Kidney epithelial cell (primary cell): Measurements from ENCODE around the gene NIPA2. TPM values are rescaled to one million over a fixed set of nuclear protein-coding genes. Genes with fewer than 3 reads are reported as not detected.

Experiments used
- DNase-seq: peaks from one replicate; pipeline ENCODE4 v3.0.0-alpha.2; 2010; ENCODE audit warnings: low read depth
- H3K27me3 ChIP-seq: 2 replicates; pipeline ENCODE4 v1.6.0; 2011; ENCODE audit warnings: low read length; ENCODE audit not compliant: control insufficient read depth, insufficient read depth
- H3K36me3 ChIP-seq: 2 replicates; pipeline ENCODE4 v1.5.1; 2011; ENCODE audit warnings: low read length; ENCODE audit not compliant: control insufficient read depth, insufficient read depth
- H3K4me3 ChIP-seq: 2 replicates; pipeline ENCODE4 v1.5.1; 2011; ENCODE audit warnings: low read depth, mild to moderate bottlenecking, control low read depth, low read length
- CTCF ChIP-seq: IDR thresholded peaks from 2 replicates; pipeline ENCODE4 v1.5.1; 2011; ENCODE audit warnings: mild to moderate bottlenecking, moderate library complexity, low read length, control low read depth, inconsistent platforms; ENCODE audit not compliant: insufficient read depth, poor library complexity, severe bottlenecking
- total RNA-seq: library from RNA; depleted of rRNA; stranded (reverse); fragments of >200 nt; gene quantifications from 2 replicates; pipeline ENCODE4 v1.2.3, GENCODE V29; 2015

NIPA2 gene
- total RNA-seq, 1 donor from 2014 or later = 116 TPM

GRCh38 chr15:22844421-22845288 lies 6.2 kb downstream of the NIPA2 start:
- no peaks in the 10 kb centered on the region for H3K36me3 ChIP-seq
- H3K4me3 ChIP-seq = no peak overlapping the region
- no peaks in the 10 kb centered on the region for H3K27me3 ChIP-seq
- no peak for DNase-seq
- TF ChIP-seq CTCF = no peak

- Histone ChIP-seq H3K27me3 (no peaks in the 10 kb centered on the region), H3K36me3 (no peaks in the 10 kb centered on the region), H3K4me3 (no peak overlapping the region)
- DNase-seq = no peak
- TF ChIP-seq CTCF = no peak
Measured at GRCh38 chr15:22845289-22845900, 6.9 kb downstream of the NIPA2 start.

GRCh38 chr15:22846073-22846472 lies 7.6 kb downstream of the NIPA2 start:
- Histone ChIP-seq H3K36me3 (no peaks in the 10 kb centered on the region), H3K4me3 (no peak overlapping the region), H3K27me3 (no peaks in the 10 kb centered on the region)
- DNase-seq = no peak
- no peak for TF ChIP-seq CTCF

GRCh38 chr15:22850055-22850454 lies 11.6 kb downstream of the NIPA2 start:
- DNase-seq = no peak
- TF ChIP-seq CTCF = no peak
- Histone ChIP-seq H3K4me3 (no peak overlapping the region), H3K27me3 (no peaks in the 10 kb centered on the region), H3K36me3 (no peaks in the 10 kb centered on the region)

GRCh38 chr15:22851513-22851912 lies 13.0 kb downstream of the NIPA2 start:
- Histone ChIP-seq H3K27me3 (no peaks in the 10 kb centered on the region), H3K4me3 (no peak overlapping the region), H3K36me3 (no peaks in the 10 kb centered on the region)
- TF ChIP-seq CTCF = no peak
- DNase-seq = no peak
